Measurements from ENCODE around the gene LPP.

DNA sequence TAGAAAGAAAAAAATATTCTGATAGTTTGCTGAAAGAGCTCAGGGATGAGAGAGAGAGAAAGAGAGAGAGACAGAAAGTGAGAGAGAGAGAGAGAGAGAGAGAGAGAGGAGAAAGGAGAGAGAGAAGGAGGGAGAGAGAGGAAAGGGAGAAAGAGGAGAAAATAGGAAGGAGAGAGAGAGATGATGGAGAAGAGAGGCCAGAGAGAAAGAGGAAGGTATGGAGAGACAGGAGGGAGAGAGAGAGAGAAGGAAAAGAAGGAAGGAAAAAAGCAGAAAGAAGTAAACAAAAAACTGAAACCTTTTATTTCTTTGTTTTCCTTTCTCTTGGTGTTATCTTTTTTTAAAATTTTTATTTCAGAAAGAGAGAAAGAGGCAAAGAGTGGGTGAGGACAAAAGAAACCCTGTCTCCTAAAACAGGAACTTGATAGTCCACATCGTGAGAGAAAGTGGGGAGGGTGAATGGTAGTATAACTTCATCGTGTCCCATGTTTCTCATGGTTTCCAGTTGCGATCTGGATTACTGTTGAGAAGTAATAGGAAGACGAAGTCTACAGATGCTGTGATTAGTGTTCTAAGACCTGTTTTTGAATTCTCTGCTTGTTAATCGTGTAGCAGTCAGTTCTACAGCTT is 279.7 kb downstream of the LPP start:
- TF ChIP-seq CTCF (IDR thresholded peaks at IDR 0.05; ENCODE audit: borderline replicate concordance, extremely low read depth, low read length, poor library complexity, severe bottlenecking) (no peak), EZH2 (IDR thresholded peaks at IDR 0.05; ENCODE audit: borderline replicate concordance, low read depth, low read length, severe bottlenecking) (no peak)

All from DND-41 (cell line).